ENCODE measurements around the gene SORCS2. TPM values are rescaled to one million over a fixed set of nuclear protein-coding genes. Genes with fewer than 3 reads are reported as not detected.
"Not testable (repeated sequence)": the region's sequence is repeated elsewhere in the genome, so short reads cannot be mapped to it uniquely, and the experiment has no call there.

The SORCS2 gene
- total and polyA plus RNA-seq, 2 of the 8 experiments (the other 6 are each of a cell fraction or from before 2014, with no cell fraction given), result 0.36 to 1.8 TPM

- H2BK120ac ChIP-seq (replicated peaks; ENCODE audit: low read depth, low read length); H2BK5ac ChIP-seq (ENCODE audit: low read depth, low read length); H3K79me1 ChIP-seq (ENCODE audit: low read depth, low read length); H3K9ac ChIP-seq (replicated peaks in 1 of 4; ENCODE audit: extremely low read depth in 1 of 4, low read depth in 3 of 4, low read length in 3 of 4); H3K18ac ChIP-seq (ENCODE audit: extremely low read depth, low read length); H2BK15ac ChIP-seq (ENCODE audit: low read length); H3K36me3 ChIP-seq (ENCODE audit: control insufficient read depth in 2 of 4, insufficient read depth in 4 of 4, low read length in 3 of 4); H3K27me3 ChIP-seq (replicated peaks in 1 of 4; ENCODE audit: control insufficient read depth in 3 of 4, extremely low read depth in 1 of 4, insufficient read depth in 3 of 4, low read length in 3 of 4); FAIRE-seq; H3K4ac ChIP-seq (replicated peaks; ENCODE audit: insufficient read length, low read depth, low read length); H3K14ac ChIP-seq (ENCODE audit: insufficient read length); POLR2A ChIA-PET (ENCODE audit: partially characterized antibody); DNase-seq (ENCODE audit: low read depth in 1 of 2, low spot score in 2 of 2); H4K5ac ChIP-seq (ENCODE audit: insufficient read length, low read depth, low read length); H3K4me3 ChIP-seq (ENCODE audit: extremely low read depth in 1 of 4, insufficient read depth in 2 of 4, low read depth in 3 of 4, low read length in 4 of 4); H2BK20ac ChIP-seq (ENCODE audit: low read length); H3K4me2 ChIP-seq (ENCODE audit: insufficient read depth in 1 of 2, low read depth in 2 of 2, low read length in 2 of 2); H3K23me2 ChIP-seq (ENCODE audit: low read depth, low read length); H3K4me1 ChIP-seq (replicated peaks in 1 of 4; ENCODE audit: control insufficient read depth in 3 of 4, insufficient read depth in 4 of 4, low read length in 3 of 4); H2AFZ ChIP-seq (ENCODE audit: low read length); H4K20me1 ChIP-seq (replicated peaks in 1 of 2; ENCODE audit: control insufficient read depth in 1 of 2, insufficient read depth in 2 of 2, low read length in 2 of 2); H2AK5ac ChIP-seq (ENCODE audit: low read depth, low read length); H3K79me2 ChIP-seq (ENCODE audit: control insufficient read depth in 1 of 2, insufficient read depth in 2 of 2, low read length in 2 of 2); H2BK12ac ChIP-seq (ENCODE audit: low read depth, low read length); H3K23ac ChIP-seq (ENCODE audit: insufficient read length); H4K91ac ChIP-seq (replicated peaks; ENCODE audit: insufficient read length, low read length); H4K8ac ChIP-seq (ENCODE audit: extremely low read depth, insufficient read depth, low read length); H3K27ac ChIP-seq (ENCODE audit: low read depth, low read length); H3K56ac ChIP-seq (replicated peaks; ENCODE audit: insufficient read length, low read depth, low read length): not testable (repeated sequence)
- H3K9me3 ChIP-seq (ENCODE audit: insufficient read depth in 2 of 2, low read depth in 1 of 2, low read length in 1 of 2), result peaks cover 35 to 42% of the 10 kb centered on the region in 2 experiments
- CTCF ChIA-PET (ENCODE audit: partially characterized antibody), result interaction anchor here (1.3 kb wide), 1 partner anchor 22 kb away, joined by 3 read pairs; no protein-coding TSS in a partner anchor
- peak; percentile 86 for TF ChIP-seq ZNF274 (IDR thresholded peaks at IDR 0.05; ENCODE audit: borderline replicate concordance, extremely low read depth, low read length)
- WGBS, 2 experiments (ENCODE audit: extremely low coverage in 1 of 2, insufficient coverage in 1 of 2, insufficient read length in 1 of 2, insufficient replicate concordance in 2 of 2, low coverage in 1 of 2, low lambda C conversion rate in 2 of 2, missing lambda C conversion rate in 1 of 2), result 84% methylated on average over 11 of the region's 11 CpGs; no CpG with 5 or more reads in 1 of the 2 experiments
Observed at GRCh38 chr4:7577361-7578039, 385.2 kb downstream of the SORCS2 start.
